ENCODE measurements around the gene MRPS11. TPM values are rescaled to one million over a fixed set of nuclear protein-coding genes. Genes with fewer than 3 reads are reported as not detected.

The MRPS11 gene
- 36.7 and 42.2 TPM in 2 replicates for total RNA-seq

DNA sequence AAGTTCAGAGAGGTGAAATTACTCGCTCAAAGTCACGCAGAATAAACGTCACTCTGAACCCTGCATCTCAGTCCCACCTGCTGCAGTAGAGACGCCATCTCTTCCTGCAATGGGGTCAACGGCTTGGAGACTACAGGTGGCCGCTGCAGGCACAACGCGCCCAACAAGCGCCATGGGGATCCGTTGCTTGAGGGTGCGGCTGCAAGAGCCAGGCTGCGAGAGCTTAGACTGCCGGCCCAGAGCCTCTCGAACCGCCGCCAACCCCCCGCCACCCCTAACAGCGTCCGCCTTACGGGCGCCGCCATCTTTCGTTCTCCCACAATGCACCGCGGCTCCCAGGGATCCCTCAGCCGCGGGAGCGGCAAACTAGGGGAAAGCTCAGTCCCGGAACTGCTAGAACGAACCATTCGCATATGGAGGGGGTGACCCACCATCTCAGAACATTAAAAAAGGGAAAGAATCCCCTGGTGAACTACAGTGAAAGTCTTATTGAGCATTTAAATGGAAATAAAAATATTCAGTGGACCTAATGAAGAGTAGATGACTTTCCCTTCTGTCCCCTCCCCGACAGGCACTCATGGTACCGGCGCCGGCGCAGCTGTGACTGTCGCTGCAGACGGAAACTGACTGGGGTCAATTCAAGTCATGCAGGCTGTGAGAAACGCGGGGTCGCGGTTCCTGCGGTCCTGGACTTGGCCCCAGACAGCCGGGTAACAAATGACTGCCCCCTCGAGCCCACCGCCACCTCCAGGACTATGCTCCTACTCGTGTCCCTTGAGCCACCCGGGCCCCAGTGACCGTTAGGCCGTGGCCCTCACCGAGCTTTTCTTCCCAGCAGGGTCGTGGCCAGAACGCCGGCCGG is at the start of gene MRPS11, which contains the start of gene MRPL46:
TSS of gene MRPS11 (plus strand) at position 636 of the 862 bp plus-strand sequence. CDS start at position 646, 10 bp downstream.
TSS of gene MRPL46 (minus strand) at position 316 of the 862 bp plus-strand sequence. CDS start at position 305, 11 bp downstream.

Other genes starting within 250 kb of the MRPS11 start
- 0.26 TPM in 1 of 2 replicates, not detected in the other for gene NTRK3, start 211.0 kb upstream of the MRPS11 start, total RNA-seq
- gene MRPL46, start 320 bp upstream of the MRPS11 start, total RNA-seq: 18.6 and 24.7 TPM in 2 replicates
- gene DET1, start 79.0 kb downstream of the MRPS11 start, total RNA-seq: 5.3 and 10.7 TPM in 2 replicates
- gene AEN, start 153.6 kb downstream of the MRPS11 start, total RNA-seq: 21.5 and 48.0 TPM in 2 replicates
- gene ISG20, start 171.3 kb downstream of the MRPS11 start, total RNA-seq: 3.9 and 7.4 TPM in 2 replicates